Left hindlimb (tissue), 1 donor: ENCODE results near the gene SORCS1.
"Not testable (repeated sequence)": the region's sequence is repeated elsewhere in the genome, so short reads cannot be mapped to it uniquely, and the experiment has no call there.

Experiments used
- DNase-seq: peaks from one replicate; pipeline ENCODE4 v3.0.0-alpha.2; 2018

SORCS1 gene

DNA sequence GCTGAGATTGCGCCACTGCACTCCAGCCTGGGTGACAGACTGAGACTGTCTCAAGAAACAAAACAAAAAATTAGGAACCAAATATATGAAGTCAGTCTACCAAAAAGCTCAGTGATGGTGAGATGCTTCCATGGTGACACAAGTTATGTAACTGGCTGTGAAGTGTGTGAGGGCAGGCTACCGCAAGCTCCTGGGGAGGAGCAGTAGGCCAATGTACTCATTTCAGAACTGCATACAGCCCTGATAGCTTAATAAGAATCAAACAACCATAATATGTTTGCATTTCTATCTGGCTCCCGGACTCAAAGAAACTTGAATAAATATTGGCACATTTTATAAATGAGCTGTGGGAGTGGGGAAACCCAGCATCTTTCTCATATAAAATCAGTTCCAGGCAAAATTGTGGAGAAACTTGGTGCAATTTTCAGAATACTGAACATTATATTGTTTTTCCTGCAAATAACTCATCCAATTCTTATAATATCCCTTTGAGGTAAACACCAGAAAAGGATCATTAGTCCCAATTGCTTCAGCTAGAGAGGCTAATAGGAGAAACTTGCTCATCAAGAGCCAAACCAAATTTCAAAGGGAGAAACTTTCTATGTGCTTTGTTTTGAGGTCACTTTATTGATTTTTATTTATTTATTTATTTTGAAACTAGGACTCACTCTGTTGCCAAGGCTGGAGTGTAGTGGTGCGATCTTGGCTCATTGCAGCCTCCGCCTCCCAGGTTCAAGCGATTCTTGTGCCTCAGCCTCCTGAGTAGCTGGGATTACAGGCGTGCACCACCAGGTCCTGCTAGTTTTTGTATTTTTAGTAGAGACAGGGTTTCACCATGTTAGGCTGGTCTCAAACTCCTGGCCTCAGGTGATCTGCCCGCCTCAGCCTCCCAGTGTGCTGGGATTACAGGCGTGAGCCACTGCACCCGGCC, 127.0 kb downstream of the SORCS1 start:
- no peak for DNase-seq

DNA sequence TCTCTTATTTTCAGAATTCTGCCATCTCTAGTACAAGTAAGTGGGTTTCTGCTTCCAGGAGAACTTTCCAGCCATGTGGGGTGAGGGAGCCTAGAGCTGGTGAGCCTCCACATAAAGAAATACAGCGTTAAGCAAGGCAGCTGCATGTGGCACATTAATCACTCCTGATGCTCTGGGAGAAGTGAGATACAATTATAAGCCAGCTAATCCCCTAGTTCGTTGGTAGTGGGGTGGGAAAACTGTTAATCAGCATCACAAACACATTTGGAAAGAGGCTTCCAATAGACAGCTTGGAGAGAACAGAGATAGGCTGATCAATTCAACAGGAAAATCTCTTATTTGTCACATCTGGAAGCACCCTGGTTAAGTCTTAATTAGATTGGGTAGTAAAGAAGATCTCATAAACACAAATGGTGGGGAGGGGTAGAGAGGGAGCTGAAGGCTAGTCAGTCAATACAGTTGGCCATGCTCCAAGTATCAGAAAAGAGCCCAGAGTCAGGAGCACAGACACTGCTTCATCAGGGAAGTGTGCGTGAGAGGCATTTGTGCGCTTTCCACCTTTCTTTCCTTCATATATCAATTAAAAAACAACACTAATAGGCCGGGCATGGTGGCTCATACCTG, 130.6 kb downstream of the SORCS1 start:
- no peak for DNase-seq

DNA sequence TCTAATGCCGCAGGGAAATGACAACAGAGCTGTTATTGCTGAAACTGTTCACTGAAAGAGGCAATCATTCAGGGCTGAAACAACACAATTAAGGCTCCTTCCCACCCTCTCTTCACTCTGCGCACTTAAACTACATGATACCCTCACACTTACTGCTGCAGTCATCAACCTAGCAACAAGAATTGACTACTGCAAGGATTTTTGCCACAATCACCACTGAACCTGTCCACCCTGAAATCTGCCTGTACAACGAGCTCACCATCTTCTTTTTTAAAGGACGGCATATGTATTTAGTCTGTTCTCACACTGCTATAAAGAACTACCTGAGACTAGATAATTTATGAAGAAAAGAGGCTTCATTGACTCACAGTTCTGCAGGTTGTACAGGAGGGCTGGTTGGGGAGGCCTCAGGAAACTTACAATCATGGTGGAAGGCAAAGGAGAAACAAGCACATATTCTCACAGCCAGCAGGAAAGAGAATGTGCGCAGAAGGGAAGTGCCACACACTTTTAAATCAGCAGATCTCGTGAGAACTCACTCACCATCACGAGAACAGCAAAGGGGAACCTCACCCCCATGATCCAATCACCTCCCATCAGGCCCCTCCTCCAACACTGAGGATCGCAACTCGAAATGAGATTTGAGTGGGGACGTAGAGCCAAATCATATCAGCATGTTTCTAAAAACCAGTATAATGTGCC, 131.7 kb downstream of the SORCS1 start:
- no peak for DNase-seq

DNA sequence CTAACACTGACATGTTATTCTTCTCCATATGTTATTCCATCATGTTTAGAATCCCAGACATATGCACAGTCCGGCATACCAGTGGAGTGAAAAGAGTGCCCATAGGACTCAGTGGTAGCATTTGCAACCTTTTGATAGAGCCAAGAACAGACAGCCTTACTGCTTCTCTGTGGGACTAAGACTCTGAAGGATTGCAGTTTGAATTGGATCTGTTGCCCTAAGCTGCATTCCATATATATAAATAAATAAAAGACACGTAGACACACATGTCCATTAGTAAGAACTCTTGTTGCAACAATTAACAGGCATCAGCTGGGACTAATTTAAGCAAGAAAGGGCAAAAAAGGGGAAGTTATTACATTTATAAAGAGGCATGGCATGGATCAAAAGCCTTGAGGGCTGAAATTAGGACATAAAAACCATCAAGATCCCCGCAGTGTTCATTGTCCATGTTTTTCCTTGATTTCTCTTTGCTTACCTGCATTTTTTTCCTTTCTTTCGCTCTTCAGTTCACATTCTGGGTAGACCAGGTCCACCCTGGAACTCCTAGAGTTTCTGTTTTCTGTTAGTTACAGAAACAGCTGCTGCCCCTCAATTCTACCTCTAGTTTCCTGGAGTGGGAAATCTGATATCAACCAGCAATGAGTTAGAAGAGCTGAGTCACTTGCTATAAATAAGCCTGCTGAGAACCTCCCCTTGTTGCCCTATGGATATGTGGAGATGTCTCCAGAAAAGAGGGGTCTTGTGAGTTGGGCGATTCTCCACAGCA, 132.4 kb downstream of the SORCS1 start:
- no peak for DNase-seq

DNA sequence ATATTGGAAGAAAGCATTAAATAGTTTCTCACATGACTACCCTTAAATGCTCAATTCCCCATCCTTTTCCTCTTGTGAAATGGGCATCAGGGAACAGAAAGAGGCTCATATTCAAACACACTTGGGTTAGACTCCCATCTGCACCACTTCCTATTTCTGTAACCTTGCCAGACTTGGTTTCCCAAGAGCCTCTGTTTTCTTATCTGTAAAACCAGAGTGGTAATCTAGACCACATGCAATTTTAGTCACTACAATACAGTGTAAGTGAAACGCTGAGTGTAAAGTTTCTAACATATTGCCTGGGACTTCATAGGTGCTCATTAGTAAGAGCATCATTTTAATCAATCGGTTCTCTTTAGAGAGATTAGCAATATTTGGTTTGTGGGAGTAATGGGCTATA, 136.3 kb downstream of the SORCS1 start:
- no peak for DNase-seq

DNA sequence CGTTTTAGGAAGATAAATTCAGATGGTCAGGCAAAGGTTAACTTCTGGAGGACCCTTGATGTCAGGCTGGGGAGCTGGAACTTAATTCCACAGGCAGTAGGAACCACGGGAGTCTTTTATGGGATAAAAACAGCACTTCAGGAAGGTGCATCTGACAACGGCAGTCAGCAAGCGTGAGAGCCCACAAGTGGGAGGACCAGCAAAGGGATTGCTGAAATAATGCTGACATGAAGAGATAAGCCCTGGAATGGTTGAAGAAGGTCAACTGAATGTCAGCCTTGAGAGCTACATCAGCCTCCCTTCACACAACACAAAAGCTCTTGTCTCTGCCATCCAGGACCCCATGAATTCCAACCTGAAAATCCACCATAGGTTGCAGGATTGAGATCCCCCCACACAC, 138.8 kb downstream of the SORCS1 start:
- DNase-seq, result no peak

DNA sequence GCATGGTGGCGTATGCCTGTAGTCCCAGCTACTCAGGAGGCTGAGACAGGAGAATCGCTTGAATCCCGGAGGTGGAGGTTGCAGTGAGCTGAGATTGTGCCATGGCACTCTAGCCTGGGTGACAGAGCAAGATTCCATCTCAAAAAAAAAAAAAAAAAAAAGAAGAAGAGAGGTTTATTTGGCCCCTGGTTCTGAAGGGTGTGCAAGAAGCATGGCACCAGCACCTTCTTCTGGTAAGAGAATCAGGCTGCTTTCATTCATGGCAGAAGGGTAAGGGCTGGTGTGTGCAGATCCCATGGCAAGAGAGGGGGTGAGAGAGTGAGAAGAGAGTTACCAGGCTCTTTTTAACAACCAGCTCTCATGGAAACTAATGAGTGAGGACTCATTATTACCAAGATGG, 140.5 kb downstream of the SORCS1 start:
- DNase-seq, result not testable (repeated sequence)

DNA sequence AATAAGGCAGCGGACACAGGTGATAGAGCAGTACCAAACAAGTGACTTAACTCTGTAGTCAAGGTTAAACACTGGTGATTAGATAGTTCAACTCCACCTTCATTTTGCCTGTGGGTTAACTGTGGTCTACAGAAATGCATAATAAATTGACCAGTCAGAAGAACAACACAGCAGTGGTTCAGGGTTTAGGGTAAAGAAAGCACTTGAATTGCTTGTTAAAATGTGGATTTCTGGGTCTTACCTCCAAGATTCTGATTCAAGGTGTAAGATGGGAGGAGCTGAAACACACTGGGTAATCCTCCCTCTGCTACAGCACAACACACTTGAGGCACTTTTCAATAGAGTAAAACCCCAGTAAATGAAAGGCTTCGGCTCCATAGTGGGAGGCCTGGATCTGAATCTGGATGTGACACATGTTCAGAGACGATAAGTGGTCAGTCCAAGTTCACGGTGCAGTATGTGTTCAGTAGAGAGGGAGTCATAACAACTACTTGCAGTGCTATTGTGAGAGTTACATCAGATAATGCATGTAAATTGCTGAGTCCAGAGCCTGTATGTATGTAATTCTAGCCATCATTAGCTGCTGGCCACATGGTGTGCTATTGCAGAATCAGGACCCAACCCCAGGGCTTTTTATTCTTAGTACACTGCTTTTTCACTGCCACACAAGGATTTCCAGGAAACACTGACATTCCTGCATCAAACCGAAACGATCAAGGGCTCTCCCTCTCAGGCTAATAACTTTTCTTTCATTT, 141.7 kb downstream of the SORCS1 start:
- DNase-seq, result no peak

DNA sequence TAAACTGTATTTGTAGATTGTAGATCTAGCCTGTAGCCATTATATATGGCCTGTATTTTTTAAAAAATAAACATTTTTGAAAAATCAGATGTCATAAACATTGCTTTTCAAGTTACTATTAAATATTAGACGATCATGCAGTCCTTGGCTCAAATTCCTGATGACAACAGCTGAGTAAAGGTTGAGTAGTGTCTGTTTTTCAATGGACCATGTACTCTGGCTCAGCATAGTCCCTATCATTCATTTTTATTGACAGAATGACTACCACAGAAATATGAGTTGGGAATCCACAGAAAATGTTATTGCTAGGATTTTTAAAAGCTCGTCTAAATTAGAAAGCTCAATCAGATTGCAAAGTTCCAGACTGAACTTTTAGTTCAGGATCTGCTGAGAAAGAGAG, 145.4 kb downstream of the SORCS1 start:
- no peak for DNase-seq

DNA sequence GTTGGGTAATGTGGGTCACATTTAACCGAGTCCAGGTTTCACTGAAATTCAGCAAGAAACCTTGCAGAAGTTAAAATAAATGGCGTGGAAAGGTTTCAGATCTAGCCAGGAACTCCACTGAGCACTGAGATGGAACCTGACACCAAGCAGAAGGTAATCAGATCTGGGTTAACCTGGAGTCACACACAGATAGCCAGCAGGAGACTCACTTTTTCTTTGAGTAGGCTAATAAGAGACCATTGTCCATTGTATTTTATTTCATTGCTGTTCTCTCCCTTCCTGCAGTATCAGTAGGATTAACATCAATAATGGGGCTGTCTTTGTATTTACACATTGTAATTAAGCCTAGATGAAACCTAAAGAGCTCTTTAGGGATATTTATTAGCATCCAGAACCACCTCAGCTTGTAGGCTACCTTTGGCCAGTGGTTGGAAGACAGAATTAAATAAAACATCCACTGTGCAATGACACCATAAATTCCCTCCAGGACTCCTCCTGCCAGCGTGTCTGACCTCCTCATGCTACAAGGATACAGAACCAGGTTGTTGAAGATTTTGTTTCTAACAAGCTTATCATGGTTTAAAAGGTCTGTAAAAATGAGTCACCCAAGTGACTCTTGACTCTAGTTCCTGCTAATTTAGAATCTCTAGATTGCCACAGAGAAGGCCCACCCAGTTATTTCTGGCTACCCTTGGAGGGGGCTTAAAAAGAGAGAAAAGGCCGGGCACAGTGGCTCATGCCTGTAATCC, 151.1 kb downstream of the SORCS1 start:
- DNase-seq, result no peak

DNA sequence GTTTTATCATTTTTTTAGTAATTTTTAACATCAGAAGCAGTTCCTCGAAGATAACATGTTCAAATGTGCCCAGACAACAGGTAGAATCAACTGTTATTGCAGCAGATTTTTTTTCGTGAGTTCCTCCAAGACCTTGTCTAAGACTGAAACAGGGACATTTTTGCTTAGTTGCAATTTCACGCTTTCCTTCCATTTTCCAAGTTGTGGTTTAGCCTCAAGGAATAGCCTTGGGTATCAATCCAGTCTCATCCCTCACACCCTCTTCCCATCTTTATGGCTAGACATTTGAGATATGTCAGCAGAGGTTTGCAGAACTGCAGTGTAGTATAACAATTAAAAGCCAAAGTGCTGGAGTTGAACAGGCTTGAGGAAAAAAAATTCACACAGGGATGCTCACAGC, 152.5 kb downstream of the SORCS1 start:
- DNase-seq, result no peak

DNA sequence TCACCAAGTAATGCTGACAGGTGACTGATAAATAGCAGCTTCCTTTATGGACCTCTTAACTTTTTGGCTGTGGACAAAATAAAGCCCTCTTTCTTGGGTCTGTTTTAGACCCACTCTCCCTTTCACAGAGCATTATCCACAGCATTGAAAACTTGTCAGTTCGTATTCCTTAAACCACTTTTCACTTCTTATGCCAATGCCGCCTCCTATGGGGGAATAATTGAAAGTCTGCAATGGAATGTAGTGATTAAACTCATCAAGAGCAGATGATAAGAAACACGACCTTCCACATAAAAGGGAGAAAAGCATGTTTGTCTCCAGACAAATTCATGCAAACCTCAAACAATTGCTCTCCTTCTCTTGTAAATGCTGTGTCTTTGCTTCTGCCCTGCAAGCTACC, 153.4 kb downstream of the SORCS1 start:
- no peak for DNase-seq

DNA sequence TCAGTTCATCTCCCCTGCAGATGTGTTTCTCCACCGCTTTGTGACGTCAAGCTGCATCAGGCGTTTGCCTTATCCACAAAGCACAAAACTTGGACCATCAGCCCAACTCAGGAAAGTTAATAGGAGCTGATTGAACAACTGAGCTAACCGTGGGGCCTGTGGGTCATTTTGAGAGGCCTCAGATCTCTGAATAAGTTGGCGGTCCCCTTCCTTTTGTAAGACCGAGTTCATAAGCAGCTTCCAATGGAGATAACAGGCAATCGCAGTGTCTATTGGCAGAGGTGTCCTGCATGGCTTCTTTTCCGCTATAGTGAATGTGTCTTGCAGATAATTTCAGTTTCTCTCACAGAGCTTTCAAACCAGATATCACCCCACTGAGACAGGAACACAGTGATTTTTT, 154.0 kb downstream of the SORCS1 start:
- no peak for DNase-seq

DNA sequence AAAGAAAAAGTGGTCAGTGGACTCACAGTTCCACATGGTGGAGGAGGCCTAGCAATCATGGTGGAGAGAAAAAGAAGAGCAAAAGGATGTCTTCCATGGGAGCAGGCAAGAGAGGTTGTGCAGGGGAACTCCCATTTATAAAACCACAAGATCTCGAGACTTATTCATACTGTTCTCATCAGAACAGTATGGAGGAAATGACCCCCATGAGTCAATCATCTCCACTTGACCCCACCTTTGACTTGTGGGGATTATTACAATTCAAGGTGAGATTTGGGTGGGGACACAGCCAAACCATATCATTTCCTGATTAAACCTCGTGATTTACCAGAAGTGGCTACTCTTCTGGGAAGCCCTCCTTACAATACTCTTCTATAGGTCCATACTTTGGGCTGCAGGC, 160.1 kb downstream of the SORCS1 start:
- DNase-seq, result no peak

DNA sequence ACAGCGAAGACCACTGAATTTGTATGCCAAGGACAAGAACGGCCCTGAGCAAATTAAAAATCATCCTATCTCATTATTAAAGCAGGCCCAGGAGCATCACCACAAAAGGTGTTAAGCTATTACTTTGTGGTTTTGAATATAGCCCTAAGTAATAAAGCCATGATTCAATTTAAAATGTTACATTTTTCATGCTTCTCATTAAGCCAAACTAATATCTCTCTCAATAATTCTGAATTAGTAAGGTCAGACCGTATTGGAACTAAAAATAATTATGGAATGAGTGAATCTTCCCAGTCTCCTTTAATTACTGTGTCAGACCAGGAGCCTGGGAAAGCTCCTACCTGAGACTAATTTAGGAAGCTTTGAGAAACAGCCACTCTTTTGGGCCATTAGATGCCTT, 162.4 kb downstream of the SORCS1 start:
- DNase-seq, result no peak

DNA sequence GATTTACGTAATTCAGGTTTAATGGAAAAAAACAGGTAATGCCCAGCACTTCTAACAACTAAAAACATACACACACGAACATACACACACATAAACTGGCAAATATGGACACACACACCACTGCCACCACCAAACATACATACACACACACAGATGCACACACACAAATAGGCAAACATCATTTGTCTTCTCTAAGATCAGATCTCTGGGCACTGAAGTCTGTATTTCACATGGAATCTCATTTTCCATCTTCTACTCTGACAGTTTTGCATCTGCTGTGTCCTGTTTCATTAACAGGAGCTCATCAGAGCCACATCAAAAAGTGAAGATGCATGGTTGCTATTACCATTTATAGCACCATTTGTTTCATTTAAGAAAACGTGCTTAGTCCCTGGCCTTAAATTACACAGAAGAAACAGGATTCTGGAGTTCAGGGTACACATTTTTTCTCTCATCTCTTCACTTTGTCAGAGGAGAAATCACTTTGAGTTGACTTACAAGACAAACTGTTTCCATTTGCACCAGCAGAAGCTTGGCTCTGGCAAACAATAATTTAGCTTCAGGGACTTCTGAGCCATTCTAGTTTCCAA, 165.3 kb downstream of the SORCS1 start:
- no peak for DNase-seq

DNA sequence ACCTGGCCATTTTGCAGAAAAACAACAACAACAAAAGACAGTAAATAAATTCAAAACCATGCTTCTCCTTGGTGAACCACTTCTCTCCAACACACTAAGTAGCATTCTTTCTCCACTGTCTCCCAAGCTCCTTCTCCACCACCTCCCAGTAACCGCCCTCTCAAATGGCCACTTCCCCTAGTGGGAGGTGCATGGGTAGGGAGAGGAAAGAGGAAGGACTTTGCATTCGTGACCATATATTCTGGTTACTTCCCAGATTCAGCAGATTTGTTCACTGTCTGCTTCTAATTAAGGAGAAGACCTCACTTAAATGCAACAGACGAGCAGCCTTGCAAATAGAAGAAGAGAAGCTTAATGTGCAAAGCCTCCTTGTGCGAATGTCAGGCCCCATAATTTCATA, 166.8 kb downstream of the SORCS1 start:
- DNase-seq, result no peak

DNA sequence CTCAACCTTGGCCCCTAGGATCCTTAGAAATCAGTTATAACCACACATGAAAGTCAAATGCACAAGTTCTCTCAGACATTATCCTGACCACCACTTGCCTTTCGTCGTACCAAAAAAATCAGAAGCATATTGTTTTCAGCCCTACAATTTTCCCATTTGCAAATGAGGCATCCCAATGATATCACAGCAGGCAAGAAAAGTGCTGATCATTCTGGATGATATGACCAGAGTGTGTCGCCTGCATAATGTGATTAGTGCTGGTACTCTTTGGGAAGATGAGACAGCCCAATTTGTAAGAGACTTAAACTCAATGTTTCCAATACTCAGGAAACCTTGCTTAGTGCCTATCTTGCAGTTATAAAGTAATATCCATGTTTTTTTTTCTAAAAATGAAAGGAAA, 168.0 kb downstream of the SORCS1 start:
- DNase-seq, result no peak

DNA sequence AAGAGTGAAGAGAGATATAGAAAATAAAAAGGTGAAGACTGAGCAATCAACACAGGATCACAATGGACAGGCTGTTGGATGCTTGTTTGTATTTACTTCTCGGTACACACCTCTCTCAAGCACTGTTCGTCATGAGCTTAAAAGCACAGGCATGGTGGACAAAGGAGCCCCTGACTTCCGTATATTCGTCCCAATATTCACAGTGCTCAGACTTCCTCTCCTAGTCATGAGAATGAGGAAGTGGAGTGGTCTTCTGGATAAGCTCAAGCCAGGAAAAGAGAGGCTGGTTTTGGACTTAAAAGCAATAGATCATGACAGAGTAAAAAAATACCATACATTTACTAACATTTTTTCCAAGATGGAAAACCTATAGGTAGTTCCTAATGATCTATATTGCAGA, 172.5 kb downstream of the SORCS1 start:
- DNase-seq, result no peak

DNA sequence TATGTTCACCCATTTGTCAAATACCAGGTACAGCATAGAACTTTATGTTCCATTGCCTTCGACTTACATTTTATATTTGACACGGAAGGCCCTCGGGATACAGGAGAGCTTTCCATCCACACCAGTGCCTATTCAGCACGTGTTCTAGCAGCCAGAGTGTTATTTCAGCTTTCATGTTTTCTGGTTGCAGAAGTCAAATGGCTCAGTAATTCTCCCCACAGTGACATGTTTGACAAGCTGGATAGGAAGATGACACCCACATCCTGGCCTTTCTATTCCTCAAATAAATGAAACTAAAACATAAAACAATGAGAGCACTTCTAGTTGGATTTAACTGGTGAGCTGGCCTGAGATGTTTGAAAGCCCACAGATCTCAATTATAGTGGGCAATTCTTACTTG, 173.4 kb downstream of the SORCS1 start:
- no peak for DNase-seq

DNA sequence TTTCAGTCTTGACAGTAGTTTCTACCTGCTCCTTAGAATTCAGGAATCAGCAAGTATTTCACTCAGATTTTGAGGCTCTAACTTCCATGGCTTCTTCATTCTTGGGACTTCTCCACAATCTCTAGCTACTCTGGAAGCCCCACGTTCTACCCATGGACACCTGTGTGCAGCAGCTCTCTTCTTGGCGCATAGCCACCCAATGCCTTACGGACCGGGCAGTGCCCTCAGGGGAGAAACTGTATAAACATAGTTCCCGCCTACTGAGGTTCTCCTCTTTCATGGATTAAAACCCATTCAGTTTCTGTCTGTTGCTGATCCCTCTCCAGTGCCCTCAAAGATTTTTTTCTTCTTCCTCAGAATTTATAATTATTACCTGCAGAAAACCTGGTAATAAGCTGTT, 177.1 kb downstream of the SORCS1 start:
- DNase-seq, result no peak
